Esophagus squamous epithelium (tissue), 5 donors: ENCODE measurements around the gene SMOC2. TPM values are rescaled to one million over a fixed set of nuclear protein-coding genes. Genes with fewer than 3 reads are reported as not detected.

Source experiments
- DNase-seq: peaks from one replicate; lab custom pipeline; 2025; lab: John Stamatoyannopoulos, UW
- H3K27ac ChIP-seq, 4 donors: fragments of 200-600 bp; sonication (generic); one replicate each; pipeline ENCODE4 v1.5.1; 2016 to 2019; ENCODE audit warnings: mild to moderate bottlenecking in 1 of 4
- H3K27me3 ChIP-seq, 4 donors: fragments of 200-600 bp; sonication (generic); 1 replicate in 3 of 4; 2 replicates in 1 of 4; pipeline versions ENCODE4 v1.5.1 to v1.6.0; 2017 to 2021; ENCODE audit warnings: antibody characterized with exemption in 1 of 4
- H3K36me3 ChIP-seq, 3 donors: fragments of 200-600 bp; sonication (generic); one replicate each; pipeline ENCODE4 v1.5.1; 2016 to 2019
- H3K4me1 ChIP-seq, 3 donors: fragments of 200-600 bp; sonication (generic); one replicate each; pipeline ENCODE4 v1.5.1; 2017 to 2019
- H3K4me3 ChIP-seq, 4 donors: fragments of 200-600 bp; sonication (generic); 1 replicate in 3 of 4; 2 replicates in 1 of 4; pipeline ENCODE4 v1.5.1; 2016 to 2019; ENCODE audit warnings: mild to moderate bottlenecking in 2 of 4, moderate library complexity in 1 of 4
- H3K9me3 ChIP-seq, 3 donors: fragments of 200-600 bp; sonication (generic); one replicate each; pipeline ENCODE4 v1.5.1; 2016 to 2019
- CTCF ChIP-seq, 6 experiments: fragments of 450-650 bp in 4 of 6; fragments of 200-600 bp in 2 of 6; sonication (generic) in 2 of 6; IDR thresholded peaks; one replicate each; pipeline ENCODE4 v1.5.1; 2016 to 2019; ENCODE audit warnings: antibody characterized with exemption in 6 of 6, mild to moderate bottlenecking in 4 of 6, moderate library complexity in 4 of 6
- POLR2A ChIP-seq, 4 donors: fragments of 450-650 bp; IDR thresholded peaks; one replicate each; pipeline ENCODE4 v1.6.1; 2017; ENCODE audit warnings: antibody characterized with exemption in 4 of 4, mild to moderate bottlenecking in 4 of 4, moderate library complexity in 3 of 4
- WGBS, 2 donors: methylation state at CpG; one replicate each; pipeline ENCODE4 v1.1.5; 2018; 5-methylcytosine and 5-hydroxymethylcytosine counted together
- intact Hi-C: fragments of 100-400 bp; cut with DNase I; formaldehyde crosslinking; loops from one replicate; pipeline ENCODE4 v1.15.0; 2022
- total RNA-seq, 4 donors: library from RNA; depleted of rRNA; stranded (reverse); fragments of >200 nt; gene quantifications; one replicate each; pipeline ENCODE4 v1.1.0, GENCODE V29; 2016
- donor health status: DM: yes; HTN: yes; CAD: no.

The SMOC2 gene
- total RNA-seq, 4 donors from 2014 or later, result 1.9 to 35.5 (median 7.1) TPM

GRCh38 chr6:168645326-168645725, 204.3 kb downstream of the SMOC2 start:
- Histone ChIP-seq H3K36me3 (no peaks in the 10 kb centered on the region), H3K4me3 (no peak overlapping the region), H3K4me1 (peaks cover 4 to 18% (median 7%) of the 10 kb centered on the region in 3 donors), H3K27ac (no peak overlapping the region), H3K9me3 (no peaks in the 10 kb centered on the region), H3K27me3 (peaks cover 0 to 13% (median 0%) of the 10 kb centered on the region in 4 donors)
- intact Hi-C loops, result no loop called here
- DNase-seq, result no peak
- WGBS, 2 donors, result 64 to 72% methylated on average over 7 of the region's 9 CpGs
- no peak for TF ChIP-seq POLR2A (IDR thresholded peaks at IDR 0.05)
- TF ChIP-seq CTCF (IDR thresholded peaks at IDR 0.05), result no peak

DNA sequence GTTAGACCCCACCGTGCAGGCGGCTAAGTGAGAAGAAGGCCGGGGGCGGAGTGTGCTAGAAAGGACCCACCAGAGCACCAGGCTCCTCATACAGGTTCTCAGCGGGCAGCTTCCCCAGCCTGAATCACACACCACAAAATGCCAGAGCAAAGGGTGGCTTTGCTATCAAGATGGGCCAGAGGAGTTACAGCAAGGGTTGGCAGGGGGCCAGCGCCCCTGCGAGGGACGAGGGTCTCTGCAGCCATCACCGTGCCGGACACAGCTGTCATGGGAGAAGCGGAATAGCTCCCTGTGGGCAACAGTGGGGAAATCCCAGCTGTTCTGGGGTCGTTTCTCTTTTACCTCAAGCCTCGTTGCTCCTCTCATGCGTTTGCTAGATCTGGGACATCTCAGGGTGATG, 206.3 kb downstream of the SMOC2 start:
- no peaks in the 10 kb centered on the region for H3K9me3 ChIP-seq
- no peak overlapping the region for H3K4me3 ChIP-seq
- no peak for DNase-seq
- intact Hi-C loops, result no loop called here
- no peak for TF ChIP-seq POLR2A (IDR thresholded peaks at IDR 0.05)
- TF ChIP-seq CTCF (IDR thresholded peaks at IDR 0.05), result no peak
- no peaks in the 10 kb centered on the region for H3K36me3 ChIP-seq
- H3K27me3 ChIP-seq, result peaks cover 0 to 12% (median 0%) of the 10 kb centered on the region in 4 donors
- H3K27ac ChIP-seq, result no peak overlapping the region
- H3K4me1 ChIP-seq, result peaks cover 4 to 24% (median 14%) of the 10 kb centered on the region in 3 donors
- WGBS, 2 donors, result 66 to 73% methylated on average over 8 of the region's 14 CpGs

DNA sequence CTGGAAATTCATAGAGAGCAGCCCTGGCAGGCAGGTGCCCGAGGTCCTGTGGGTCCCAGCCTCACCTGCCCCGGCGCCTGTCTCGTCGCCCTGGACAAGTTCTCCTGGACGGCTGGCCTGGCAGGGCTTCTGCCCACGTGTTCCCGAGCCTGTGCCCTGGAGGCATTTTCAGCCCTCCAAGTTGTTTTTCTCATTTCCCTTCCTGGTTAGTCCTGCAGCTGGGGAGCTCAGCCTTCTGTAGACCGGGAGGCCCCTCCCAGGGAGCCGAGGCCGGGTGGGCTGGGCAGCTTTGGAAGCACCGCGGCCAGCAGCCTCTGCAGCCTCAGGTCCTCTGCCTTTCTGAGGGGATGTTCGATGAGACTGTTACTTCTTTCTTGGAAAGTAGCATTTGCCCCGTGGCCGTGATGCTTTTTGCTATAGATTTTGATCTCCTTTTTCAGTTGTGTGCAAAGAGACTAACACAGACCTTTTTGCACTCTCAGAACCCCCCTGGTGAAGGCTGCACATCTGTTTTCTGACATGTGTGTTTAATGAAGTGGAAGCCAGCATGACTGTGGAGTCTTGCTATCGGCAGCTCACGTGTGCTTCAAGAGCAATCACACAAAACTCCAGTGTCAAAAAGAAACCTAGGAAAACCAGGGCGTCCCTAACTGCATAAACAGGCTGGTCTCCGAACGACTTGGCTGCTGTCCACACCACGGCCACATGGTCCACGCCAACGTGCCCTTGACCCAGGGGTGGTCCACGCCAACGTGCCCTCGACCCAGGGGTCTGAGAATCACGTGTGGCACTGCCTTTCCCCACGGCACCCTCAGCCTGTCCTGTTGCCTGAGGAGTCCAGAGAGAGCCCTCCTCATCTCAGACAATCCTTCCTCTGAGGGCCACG, 207.5 kb downstream of the SMOC2 start:
- intact Hi-C loops, result no loop called here
- Histone ChIP-seq H3K9me3 (no peaks in the 10 kb centered on the region), H3K27ac (no peak overlapping the region), H3K4me1 (peaks cover 4 to 24% (median 14%) of the 10 kb centered on the region in 3 donors), H3K36me3 (no peaks in the 10 kb centered on the region), H3K27me3 (peaks cover 0 to 12% (median 0%) of the 10 kb centered on the region in 4 donors), H3K4me3 (no peak overlapping the region)
- DNase-seq, result no peak
- WGBS, 2 donors, result 32 to 45% methylated on average over 16 to 29 of the region's 30 CpGs
- no peak for TF ChIP-seq CTCF (IDR thresholded peaks at IDR 0.05)
- no peak for TF ChIP-seq POLR2A (IDR thresholded peaks at IDR 0.05)

- Histone ChIP-seq H3K9me3 (no peaks in the 10 kb centered on the region), H3K27ac (no peak overlapping the region), H3K27me3 (peaks cover 0 to 12% (median 0%) of the 10 kb centered on the region in 4 donors), H3K4me3 (no peak overlapping the region), H3K4me1 (peaks cover 4 to 24% (median 14%) of the 10 kb centered on the region in 3 donors), H3K36me3 (no peaks in the 10 kb centered on the region)
- WGBS, 2 donors, result 68 to 69% methylated on average over 9 to 10 of the region's 10 CpGs
- intact Hi-C loops, result no loop called here
- no peak for DNase-seq
- TF ChIP-seq POLR2A (IDR thresholded peaks at IDR 0.05) (no peak), CTCF (IDR thresholded peaks at IDR 0.05) (no peak)
These were observed 208.2 kb downstream of the SMOC2 start for GRCh38 chr6:168649209-168649608.

DNA sequence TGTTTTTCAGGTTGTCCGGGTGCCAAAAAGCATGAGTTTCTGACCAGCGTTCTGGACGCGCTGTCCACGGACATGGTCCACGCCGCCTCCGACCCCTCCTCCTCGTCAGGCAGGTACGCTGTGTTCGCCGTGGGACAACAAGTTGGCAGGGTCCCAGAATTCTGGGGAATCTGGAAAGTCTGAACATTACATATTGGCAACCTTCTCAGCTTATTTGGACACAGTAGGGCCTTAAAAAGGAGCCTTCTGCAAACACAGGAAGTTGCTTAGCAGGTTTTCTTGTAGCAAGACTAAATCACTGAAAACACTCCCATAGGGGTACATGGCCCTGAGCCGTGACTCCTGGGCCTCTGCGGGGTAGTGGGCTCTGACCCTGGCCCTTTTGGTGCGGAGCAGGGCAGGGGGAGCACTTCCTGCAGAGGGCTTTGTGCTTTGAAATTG, 209.7 kb downstream of the SMOC2 start:
- TF ChIP-seq POLR2A (IDR thresholded peaks at IDR 0.05) (no peak), CTCF (IDR thresholded peaks at IDR 0.05) (no peak)
- peaks cover 0 to 12% (median 0%) of the 10 kb centered on the region in 4 donors for H3K27me3 ChIP-seq
- no peak overlapping the region for H3K4me3 ChIP-seq
- no peaks in the 10 kb centered on the region for H3K36me3 ChIP-seq
- H3K4me1 ChIP-seq, result peaks cover 4 to 24% (median 14%) of the 10 kb centered on the region in 3 donors
- intact Hi-C loops, result no loop called here
- no peak overlapping the region for H3K27ac ChIP-seq
- WGBS, 2 donors, result 49 to 62% methylated on average over 12 to 15 of the region's 15 CpGs
- DNase-seq, result no peak
- H3K9me3 ChIP-seq, result no peaks in the 10 kb centered on the region
